Measurements from ENCODE around the gene ISM2. TPM values are rescaled to one million over a fixed set of nuclear protein-coding genes. Genes with fewer than 3 reads are reported as not detected.

ISM2 gene
- total and polyA plus RNA-seq, 8 donors, result not detected

GRCh38 chr14:77523109-77523508 lies 24.5 kb upstream of the ISM2 start:
- ATAC-seq, result no peak
- no peak overlapping the region for H3K4me3 ChIP-seq
- no peaks in the 10 kb centered on the region for H3K9me3 ChIP-seq
- H3K36me3 ChIP-seq, result peaks cover 0 to 11% (median 0%) of the 10 kb centered on the region in 3 donors
- peaks cover 0 to 4% (median 0%) of the 10 kb centered on the region in 3 donors for H3K4me1 ChIP-seq
- no peak overlapping the region for H3K27ac ChIP-seq
- no peak for FAIRE-seq
- no peak for DNase-seq
- H3K27me3 ChIP-seq, result no peaks in the 10 kb centered on the region
- 89 to 91% methylated on average over 3 of the region's 3 CpGs for WGBS, 2 donors
- no peak for TF ChIP-seq CTCF (IDR thresholded peaks at IDR 0.05)
- intact Hi-C loops (cut with DNase I), result no loop called here

- intact Hi-C loops (cut with DNase I), result no loop called here
- Histone ChIP-seq H3K4me3 (no peak overlapping the region), H3K9me3 (no peaks in the 10 kb centered on the region), H3K4me1 (no peaks in the 10 kb centered on the region), H3K36me3 (peaks cover 0 to 19% (median 0%) of the 10 kb centered on the region in 3 donors), H3K27me3 (no peaks in the 10 kb centered on the region), H3K27ac (no peak overlapping the region)
- no peak for TF ChIP-seq CTCF (IDR thresholded peaks at IDR 0.05)
- no peak for DNase-seq
- ATAC-seq, result no peak
- FAIRE-seq, result no peak
- WGBS, 2 donors, result 82% methylated on average over 4 of the region's 4 CpGs
These were observed 21.9 kb upstream of the ISM2 start for GRCh38 chr14:77520555-77520954.

- no peaks in the 10 kb centered on the region for H3K4me1 ChIP-seq
- no peaks in the 10 kb centered on the region for H3K9me3 ChIP-seq
- ATAC-seq, result no peak
- FAIRE-seq, result no peak
- peaks cover 0 to 31% (median 4%) of the 10 kb centered on the region in 3 donors for H3K36me3 ChIP-seq
- H3K27ac ChIP-seq, result no peak overlapping the region
- intact Hi-C loops (cut with DNase I), result no loop called here
- no peak overlapping the region for H3K4me3 ChIP-seq
- no peak for TF ChIP-seq CTCF (IDR thresholded peaks at IDR 0.05)
- no peaks in the 10 kb centered on the region for H3K27me3 ChIP-seq
- DNase-seq, result no peak
These were observed 17.5 kb upstream of the ISM2 start for GRCh38 chr14:77516126-77516525.

- no peak for FAIRE-seq
- Histone ChIP-seq H3K27me3 (no peaks in the 10 kb centered on the region), H3K27ac (no peak overlapping the region), H3K36me3 (peaks cover 0 to 16% (median 4%) of the 10 kb centered on the region in 3 donors), H3K9me3 (no peaks in the 10 kb centered on the region), H3K4me1 (no peaks in the 10 kb centered on the region), H3K4me3 (no peak overlapping the region)
- ATAC-seq, result no peak
- no peak for TF ChIP-seq CTCF (IDR thresholded peaks at IDR 0.05)
- 87 to 90% methylated on average over 8 of the region's 8 CpGs for WGBS, 2 donors
- DNase-seq, result no peak
- intact Hi-C loops (cut with DNase I), result no loop called here
These were observed 13.0 kb upstream of the ISM2 start for GRCh38 chr14:77511486-77512162.

GRCh38 chr14:77509366-77509765 lies 10.8 kb upstream of the ISM2 start:
- Histone ChIP-seq H3K36me3 (peaks cover 0 to 13% (median 4%) of the 10 kb centered on the region in 3 donors), H3K9me3 (no peaks in the 10 kb centered on the region), H3K27me3 (no peaks in the 10 kb centered on the region), H3K4me1 (no peaks in the 10 kb centered on the region), H3K4me3 (no peak overlapping the region), H3K27ac (no peak overlapping the region)
- intact Hi-C loops (cut with DNase I), result no loop called here
- DNase-seq, result no peak
- ATAC-seq, result no peak
- no peak for FAIRE-seq
- no peak for TF ChIP-seq CTCF (IDR thresholded peaks at IDR 0.05)
- 84 to 93% methylated on average over 4 of the region's 4 CpGs for WGBS, 2 donors
